HG03175 (cell line): ENCODE results near the gene BORCS6.

Experiments used
- ATAC-seq: cut with Tn5 transposase; IDR thresholded peaks from one replicate; pipeline ENCODE4 v1.9.1; 2021; ENCODE audit warnings: mild to moderate bottlenecking, moderate library complexity; ENCODE audit not compliant: unreplicated experiment

BORCS6 gene

DNA sequence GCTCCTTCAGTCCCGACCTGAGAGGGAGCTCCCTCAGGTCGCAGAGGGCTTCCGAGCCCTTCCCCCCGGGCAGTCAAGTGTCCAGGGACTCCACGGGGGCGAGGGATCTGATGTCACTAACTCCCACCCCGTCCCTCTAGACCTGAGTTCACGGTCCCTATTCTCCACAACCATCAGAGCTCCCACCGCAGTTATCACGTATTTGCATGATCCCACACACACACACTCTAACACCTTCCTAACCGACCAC, 34.1 kb downstream of the BORCS6 start:
- ATAC-seq, result no peak

DNA sequence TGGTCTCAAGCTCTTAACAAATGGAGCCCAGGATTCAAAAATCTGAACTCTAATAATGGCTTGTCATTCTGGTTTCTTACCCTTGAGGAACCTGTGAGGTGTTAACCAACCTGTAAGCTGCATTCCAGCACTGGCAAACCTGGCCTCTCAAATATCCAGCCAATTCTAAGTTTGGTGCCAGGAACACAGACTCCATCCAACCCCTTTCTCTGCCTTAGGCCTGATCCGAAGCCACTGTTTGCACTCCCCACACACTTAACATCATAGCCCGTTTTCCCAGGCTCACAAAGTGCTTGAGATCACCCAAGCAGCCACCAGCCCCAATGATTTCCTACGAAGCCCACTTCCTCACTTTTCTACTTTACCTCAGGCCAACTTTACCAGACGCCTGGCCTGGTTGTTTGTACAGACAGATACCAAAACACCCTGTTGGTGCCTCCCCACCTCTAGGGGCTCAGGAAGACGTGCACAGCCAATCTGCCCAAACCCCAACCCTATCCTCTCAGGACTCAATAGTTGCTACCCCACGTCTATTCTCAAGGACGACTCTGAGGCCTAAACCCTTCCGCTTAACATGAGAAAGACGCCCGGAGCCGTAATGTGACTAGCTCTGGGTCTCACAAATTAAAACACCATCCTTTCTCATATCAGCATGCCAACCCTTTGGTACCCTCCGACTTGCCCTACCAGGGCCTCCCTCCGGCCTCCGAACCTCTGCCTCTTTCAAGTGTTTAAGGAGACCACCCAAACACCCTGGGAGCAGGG, 34.6 kb downstream of the BORCS6 start:
- no peak for ATAC-seq

DNA sequence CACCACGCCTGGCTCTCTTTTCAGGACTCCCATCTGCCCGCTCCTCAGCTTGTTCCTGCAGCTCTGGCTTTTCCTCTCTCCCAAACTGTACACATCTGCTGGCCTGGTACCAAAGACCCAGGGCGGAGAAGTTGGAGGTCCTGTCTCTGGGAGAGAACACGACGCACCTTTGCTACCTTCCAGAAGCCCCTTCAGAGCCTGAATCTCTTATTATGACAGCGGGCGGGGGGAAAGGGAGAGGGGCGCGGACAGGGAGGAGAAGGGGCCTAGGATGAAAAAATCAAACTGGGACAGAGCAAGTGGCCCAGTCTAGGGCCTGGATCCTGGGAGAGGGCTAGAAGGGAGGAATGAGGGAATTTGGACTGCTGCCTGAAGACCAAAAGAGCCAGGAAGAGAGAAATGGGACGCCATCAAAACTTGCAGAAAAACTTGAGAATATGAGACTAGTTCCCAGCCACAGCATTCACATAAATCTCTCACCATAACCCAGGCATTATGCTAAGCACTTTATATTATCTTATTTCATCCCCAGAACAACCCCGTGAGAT, 35.3 kb downstream of the BORCS6 start:
- no peak for ATAC-seq

DNA sequence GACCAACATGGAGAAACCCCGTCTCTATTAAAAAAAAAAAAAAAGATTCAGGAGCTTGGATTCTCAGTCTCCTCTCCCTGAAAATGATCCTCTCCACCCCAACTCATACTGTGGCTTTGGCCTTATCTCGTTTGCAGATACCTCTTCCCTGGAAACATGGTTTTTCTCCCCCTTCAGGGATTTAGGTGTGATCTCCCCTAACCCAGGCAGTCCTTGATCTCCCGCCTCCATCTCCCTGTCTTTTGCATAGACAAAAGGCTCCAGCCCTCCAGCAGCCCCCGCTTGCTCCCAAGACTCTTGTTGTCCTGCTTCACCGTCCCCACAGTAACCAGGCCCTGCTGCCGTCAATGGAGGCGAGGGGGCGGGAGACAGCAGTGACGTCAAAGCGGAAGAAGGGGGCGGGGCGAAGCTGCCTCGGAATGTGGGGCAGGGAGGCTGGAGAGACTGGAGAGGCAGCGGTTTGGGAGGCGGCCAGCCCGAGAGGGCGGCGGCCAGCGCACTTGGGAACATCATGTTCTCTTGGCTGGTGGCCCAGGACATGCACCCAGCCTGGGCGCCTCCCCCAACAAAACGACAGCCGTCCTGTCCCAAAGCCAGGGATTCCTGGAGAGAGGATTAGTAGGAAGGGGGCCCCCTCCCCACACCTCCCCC, 35.9 kb downstream of the BORCS6 start:
- no peak for ATAC-seq

DNA sequence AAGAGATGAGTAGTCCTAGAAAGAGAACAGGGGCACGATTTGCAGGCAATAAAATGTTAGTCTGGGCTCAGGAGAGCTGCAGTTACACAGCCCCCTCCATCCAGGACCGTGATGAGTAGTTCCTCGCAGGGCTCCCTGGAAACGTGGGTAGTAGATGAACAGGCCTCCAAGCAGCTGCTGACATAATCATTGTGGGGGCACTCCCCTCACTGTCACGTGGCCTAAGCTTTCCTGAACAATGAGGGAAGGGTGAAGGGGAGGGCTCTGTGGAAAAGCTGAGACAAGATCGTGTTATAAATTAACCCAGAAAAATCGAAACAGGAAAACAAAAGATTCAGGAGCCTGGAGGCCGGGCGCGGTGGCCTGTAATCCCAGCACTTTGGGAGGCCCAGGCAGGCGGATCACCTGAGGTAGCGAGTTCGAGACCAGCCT, 36.4 kb downstream of the BORCS6 start:
- ATAC-seq, result no peak

DNA sequence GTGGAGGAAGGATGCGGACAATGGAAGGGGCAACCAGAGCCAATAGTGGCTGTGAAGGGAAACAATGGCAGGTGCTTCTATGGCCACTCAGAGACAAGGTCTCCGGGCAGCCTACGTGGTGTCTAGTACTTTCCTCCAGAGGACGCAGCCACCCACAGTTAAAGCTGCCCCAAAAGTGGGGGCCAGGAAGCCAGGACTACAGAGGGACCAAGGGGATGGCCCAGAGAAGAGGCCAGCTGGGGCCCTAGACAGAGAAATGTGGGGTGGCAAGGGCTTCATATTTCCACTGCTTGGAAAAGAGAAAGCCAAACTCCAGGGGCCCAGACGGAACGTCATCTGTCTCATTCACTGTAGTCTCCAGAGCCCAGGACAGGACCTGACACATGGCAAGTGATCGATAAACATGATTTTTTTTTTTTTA, 36.9 kb downstream of the BORCS6 start:
- no peak for ATAC-seq

DNA sequence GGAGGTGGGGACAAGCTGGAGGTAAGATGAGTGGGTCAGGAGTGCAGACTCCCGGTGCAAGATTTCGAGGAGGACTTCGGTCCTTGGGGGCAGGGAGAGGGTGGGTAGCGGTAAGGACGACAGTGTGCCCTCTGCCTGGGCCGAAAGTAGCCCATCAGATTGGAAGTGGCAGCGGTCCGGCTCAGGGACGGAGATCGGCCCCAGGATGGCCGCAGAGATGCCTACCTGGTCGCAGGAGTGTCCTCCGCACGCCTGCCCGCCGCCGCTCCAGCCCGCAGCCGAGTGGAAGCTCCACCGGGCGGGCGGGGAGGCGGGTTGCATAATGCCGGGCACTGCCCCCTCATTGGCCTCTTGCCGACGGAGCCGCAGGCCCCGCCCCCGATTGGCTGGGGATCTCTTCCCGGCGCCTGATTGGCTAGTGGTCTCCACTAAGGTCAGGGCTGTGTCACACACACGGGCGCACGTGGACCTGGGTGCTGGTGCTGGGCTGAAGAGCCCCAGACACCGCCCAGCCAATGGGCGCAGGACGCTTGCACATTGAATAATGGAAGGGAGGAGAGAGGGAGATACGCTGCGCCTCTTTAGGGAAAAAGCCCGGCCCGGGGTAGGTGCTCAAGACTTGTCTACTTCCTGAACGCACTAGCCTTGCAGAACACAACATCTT, 37.7 kb downstream of the BORCS6 start, which contains the start of gene PER1:
Gene PER1, minus strand, starts transcription at position 293 of the 664 bp plus-strand sequence. CDS start 1,698 bp downstream, outside the sequence.
- no peak for ATAC-seq

DNA sequence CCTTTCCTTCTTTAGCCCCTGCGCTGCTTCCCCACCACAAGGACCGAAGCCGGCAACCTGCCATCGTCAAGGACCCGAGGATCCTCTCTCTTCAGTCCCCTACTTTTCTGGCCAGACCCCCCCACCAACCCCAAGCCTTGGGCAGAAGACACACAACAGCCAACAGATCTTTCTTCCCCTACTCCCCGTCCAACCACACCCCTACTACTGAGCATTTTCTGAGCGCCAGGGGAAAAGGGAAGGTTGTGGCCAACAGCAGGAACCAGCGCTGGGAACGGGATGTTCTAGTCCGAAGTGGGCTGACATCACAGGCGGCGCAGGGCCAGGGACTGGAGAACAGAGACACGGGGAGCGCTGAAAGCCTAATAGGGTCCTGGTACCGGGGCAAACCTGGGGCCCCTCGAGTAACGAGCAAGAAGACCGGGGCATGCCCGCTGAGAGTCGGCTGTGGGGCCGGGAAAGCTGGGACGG, 38.3 kb downstream of the BORCS6 start:
- no peak for ATAC-seq

DNA sequence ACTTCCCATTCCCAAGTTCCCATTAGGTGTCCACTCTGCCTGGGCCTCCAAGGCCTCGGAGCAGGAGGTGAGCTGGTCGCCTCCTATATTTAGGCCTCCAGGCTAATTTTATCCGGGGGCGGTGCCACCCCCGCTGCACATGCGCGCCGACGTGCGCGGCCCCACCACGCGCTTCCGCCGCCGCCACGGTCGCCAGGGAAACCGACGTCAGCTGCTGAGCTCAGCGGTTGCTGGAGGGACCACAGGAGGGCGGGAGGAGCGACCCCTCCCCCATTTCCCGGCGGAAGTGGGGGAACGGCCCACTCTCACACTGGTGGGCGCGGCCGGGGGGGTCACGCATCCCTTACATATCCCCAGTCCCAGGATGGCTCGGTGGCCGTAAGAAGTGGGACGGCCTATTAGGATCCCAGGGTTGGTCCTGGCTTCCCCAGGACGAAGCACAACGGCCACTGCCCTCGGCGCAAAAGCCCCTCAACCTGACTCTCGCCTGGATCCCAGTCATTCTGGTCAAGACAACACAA, 38.8 kb downstream of the BORCS6 start:
- ATAC-seq, result peak; percentile 40

DNA sequence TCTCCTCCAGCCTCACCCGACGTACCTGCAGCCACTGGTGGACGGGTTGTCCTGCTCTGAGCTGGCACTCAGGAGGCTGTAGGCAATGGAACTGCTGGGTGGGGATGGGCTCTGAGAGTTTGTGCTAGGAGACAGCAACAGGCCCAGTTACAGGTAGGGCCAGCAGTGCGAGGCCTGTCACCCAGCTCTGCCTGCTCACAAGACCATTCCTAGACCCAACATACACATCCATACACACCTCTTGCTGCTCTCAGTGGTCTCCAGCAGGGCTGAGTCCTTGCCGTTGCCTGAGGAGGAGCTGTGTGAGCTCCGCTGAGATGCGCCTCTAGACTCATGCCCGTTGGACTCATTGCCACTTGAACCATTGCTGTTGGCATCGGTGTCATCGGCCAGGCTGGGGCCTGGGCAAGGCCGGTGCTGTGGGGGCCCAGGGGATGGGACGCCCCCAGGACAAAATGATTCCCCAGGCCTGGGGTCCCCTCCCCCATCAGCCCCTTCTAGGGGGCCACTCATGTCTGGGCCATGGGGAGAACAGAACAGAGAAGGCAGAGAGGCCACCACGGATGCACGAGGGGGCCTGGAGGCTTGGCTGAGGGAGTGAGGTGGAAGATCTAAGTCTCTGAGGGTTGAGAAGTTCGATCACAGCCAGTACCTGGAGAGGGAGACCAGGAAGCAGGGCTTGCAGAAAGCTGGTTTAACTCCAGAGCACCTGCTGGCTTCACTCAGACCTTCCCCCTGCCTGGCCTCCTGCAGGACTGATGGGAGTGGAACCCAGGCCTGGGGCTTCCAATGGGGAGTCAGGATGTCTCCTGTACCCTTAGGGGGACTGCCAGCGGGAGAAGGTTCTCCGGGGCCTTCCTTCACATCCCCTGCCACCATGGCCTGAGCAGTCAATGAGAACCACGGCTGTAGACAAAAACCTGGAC, 39.5 kb downstream of the BORCS6 start:
- no peak for ATAC-seq

DNA sequence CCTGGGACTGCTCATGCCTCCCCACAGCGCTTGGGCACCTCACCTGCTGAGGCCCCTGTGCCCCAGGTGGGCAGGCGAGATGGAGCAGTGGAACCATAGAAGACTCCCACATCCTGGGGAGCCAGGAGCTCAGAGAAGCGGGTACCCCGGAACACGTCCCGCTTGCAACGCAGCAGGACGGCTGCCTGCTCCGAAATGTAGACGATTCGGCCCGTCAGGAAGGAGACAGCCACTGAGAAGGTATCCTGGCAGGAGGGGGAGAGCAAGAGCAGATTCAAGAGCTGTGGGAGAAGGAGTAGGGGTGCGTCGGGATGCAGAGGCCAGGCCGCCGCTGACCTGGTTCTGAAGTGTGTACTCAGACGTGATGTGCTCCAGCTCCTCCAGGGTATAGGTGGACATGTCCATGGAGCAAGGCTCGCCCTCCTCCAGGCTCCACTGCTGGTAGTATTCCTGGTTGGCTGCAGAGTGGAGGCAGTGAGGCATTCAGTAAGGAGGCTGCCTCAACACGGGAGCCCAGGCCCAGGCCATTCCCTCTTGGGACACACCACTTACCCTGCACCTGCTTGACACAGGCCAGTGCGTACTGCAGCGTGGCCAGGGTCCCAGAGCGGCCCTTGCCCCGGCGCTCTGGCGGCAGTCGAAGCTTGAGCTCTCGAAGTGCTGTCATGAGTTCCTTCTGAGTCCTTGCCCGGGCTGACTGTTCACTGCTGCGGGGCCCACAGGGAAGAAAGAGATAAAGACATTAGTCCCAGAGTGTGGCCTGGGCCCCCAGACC, 40.4 kb downstream of the BORCS6 start:
- ATAC-seq, result no peak

DNA sequence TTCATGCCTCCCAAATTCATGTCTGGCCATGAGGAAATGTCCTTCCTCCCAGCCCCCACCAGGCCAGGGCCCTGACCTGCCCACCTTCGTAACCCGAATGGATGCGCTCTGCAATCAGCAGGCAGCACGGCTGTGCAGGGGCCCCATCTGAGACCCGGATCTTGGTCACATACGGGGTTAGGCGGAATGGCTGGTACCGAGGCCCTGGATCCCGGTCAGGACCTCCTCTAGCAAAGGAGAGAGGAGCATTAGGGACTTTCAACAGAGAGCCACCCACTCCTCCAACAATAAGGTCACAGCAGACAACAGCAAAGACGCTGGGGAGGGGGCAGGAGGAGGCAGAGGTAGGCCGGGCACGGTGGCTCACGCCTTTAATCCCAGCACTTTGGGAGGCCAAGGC, 41.4 kb downstream of the BORCS6 start:
- no peak for ATAC-seq

DNA sequence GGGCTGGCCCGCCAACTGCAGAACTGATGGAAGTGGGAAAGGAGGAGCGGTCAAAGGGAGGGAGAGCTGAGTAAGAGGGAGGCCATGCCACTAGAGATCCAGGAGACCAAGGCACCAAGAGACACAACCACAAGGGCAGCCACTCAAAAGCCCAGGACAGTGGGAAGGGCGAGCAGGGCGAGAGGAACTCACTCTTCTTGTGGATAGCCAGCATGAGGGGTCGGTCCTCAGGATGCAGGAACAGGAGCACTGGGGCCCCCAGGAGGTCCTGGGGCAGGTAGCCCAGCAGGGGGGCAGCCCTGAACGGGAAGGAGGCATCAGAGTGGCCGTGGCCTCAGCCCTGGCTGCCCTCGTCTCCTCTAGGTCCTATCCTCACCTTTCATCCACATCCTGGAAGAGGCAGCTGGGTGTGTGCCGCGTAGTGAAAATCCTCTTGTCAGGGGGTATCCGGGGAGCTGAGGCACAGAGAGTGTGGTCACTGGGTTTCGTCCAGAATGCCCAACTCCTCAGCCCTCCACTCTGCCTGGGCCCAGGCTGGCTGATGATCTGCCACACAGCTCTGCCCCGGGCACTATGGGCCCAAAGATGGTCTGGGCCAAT, 42.1 kb downstream of the BORCS6 start:
- ATAC-seq, result no peak

DNA sequence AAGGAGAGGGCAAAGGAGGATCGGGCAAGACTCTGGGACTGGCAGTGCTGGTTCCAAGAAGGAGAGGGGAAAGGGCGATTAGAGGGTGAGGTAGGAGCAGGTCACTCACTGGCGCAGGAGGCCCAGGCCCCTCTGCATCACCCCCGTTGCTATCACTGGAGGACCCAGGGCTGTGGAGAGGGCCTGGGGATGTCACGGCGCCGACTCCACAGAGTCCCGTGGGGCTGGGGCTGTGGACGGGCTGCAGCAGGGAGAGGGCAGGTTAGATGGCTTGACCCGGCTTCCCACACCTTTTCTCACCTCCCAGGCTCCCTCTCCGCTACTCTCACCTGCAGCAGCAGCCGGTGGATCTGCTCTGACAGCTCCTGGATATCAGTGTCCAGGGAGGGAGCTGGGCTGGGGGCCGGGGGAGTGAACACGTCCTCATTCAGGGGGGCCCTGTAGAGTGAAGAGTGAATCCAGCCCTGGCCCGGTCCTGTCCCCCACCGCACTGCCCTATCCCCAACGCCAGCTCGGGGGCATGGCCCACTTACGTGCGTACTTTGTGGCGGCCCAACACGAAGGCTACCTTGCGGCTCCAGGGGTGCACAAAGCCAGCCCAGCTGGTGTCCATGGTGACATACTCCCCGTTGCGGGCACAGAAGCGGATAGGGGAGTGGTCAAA, 42.7 kb downstream of the BORCS6 start:
- no peak for ATAC-seq

DNA sequence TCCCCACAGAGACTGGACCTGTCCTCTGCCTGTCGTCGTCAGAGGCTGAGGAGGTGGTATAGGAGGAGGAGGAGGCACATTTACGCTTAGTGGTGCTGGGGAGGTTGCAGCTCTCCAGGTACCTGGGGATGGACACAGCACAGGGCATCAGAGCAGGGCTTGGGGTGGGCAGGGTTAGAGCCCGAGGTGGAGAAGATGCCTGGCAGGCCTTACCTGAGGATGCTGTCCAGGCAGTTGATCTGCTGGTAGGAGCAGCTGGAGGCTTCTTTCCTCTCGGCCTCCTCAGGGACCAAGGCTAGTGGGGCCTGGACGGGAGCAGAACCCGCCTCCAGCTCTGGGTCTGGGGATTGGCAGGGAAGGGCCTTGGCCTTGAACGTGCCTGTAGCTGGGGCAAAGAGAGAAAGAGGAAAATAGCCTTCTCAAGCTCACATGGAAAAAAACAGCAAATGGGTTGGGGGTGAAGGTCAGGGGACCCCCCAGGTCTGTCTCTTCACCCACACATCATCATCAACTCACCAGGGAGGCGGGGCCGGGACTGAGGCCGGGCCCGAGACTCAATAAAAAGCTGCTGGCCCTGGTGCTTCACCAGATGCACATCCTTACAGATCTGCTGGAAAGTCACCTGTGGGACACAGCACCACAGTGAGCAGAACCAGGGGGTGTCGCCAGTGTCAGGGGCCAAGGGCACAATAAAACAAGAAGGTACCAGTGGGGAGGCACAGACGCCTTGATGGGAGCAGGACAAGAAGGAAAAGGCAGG, 43.4 kb downstream of the BORCS6 start:
- no peak for ATAC-seq

DNA sequence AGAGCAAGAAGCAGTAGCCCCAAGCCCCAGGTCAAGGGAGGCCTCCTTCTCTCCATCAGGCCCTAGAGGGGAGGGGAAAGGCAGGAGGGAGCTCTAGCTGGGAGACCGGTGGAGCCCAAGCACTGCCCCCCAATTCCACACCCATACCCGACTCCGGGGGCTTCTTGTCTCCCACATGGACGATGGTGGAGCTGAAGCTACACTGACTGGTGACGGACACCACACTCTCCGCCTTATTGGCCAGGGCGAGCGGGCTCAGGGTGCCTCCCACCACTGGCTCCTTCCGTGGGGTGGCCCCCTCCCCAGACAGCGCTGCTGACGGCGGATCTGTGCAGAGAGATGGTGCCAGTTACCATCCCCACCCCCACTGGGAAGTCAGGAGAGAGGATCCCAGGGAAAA, 44.2 kb downstream of the BORCS6 start:
- ATAC-seq, result no peak

DNA sequence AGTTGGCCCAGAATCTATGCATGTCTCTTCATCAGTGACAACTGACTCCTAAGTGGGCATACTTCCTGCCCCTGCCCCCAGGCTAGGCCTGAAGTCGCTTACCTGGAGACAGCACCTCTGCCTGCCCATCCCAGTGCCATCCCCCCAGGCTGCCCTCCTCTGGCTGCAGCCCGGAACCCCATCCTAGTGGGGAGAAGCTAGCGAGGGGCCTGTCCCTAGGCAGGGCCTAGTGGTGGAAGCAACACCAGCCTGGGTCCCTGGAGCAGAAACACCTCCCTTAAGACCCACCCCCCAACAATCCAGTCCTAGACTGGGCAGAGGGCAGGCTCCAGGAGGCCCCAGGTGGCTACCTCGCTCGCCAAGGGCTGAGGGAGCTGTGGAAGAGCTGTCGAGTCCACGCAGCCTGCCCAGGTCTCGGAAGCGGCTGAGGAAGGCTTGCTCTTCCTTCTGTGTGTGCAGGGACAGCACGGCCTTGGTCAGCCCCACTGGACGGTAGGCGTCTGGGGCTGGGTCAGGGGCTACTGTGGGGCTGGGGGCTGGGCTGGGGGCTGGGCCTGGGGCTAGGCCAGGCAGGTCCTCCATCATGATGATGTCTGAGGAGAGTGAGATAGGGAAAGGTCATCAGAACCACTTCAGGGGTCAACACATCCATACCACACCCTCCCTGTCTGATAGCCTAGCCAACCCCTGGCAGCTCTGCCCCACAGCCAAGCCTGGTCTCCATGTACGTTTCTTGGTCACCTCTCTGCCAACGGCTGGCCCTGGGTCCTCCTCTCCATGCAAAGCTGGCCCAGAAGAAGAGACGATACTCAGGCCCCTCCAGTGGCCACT, 45.4 kb downstream of the BORCS6 start:
- no peak for ATAC-seq
